ENCODE measurements around the gene SELENOO.

- no peak for TF ChIP-seq POLR2A (IDR thresholded peaks at IDR 0.05; ENCODE audit: extremely low read depth, insufficient read length)
- TF ChIP-seq, protein P1, sequence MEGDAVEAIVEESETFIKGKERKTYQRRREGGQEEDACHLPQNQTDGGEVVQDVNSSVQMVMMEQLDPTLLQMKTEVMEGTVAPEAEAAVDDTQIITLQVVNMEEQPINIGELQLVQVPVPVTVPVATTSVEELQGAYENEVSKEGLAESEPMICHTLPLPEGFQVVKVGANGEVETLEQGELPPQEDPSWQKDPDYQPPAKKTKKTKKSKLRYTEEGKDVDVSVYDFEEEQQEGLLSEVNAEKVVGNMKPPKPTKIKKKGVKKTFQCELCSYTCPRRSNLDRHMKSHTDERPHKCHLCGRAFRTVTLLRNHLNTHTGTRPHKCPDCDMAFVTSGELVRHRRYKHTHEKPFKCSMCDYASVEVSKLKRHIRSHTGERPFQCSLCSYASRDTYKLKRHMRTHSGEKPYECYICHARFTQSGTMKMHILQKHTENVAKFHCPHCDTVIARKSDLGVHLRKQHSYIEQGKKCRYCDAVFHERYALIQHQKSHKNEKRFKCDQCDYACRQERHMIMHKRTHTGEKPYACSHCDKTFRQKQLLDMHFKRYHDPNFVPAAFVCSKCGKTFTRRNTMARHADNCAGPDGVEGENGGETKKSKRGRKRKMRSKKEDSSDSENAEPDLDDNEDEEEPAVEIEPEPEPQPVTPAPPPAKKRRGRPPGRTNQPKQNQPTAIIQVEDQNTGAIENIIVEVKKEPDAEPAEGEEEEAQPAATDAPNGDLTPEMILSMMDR (IDR thresholded peaks at IDR 0.05; ENCODE audit: low read depth, low read length) = no peak
- TF ChIP-seq, protein P2, sequence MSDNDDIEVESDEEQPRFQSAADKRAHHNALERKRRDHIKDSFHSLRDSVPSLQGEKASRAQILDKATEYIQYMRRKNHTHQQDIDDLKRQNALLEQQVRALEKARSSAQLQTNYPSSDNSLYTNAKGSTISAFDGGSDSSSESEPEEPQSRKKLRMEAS (IDR thresholded peaks at IDR 0.05; ENCODE audit: low read depth, low read length) = no peak
Observed at GRCh38 chr22:50220603-50221409, 20.0 kb downstream of the SELENOO start.
